Caki2 (cell line): ENCODE results near the gene CYP2A6. TPM values are rescaled to one million over a fixed set of nuclear protein-coding genes. Genes with fewer than 3 reads are reported as not detected.
"Not testable (repeated sequence)": the region's sequence is repeated elsewhere in the genome, so short reads cannot be mapped to it uniquely, and the experiment has no call there.

Experiments used
- DNase-seq: peaks from one replicate; pipeline ENCODE4 v3.0.0-alpha.2; 2015; ENCODE audit warnings: low read depth
- in situ Hi-C: cut with HindIII; loops from 2 replicates; pipeline ENCODE4 v1.10.0; 2016; ENCODE audit warnings: low sequenced_read_pairs, low pct_unique_long_range_greater_than_20kb, mixed read lengths
- total RNA-seq: library from RNA; depleted of rRNA; stranded (reverse); fragments of >200 nt; shearing (Covaris generic); gene quantifications from 2 replicates; pipeline ENCODE4 v1.2.3, GENCODE V29; 2014; ENCODE audit warnings: low replicate concordance; rRNA removed

CYP2A6 gene, protein sequence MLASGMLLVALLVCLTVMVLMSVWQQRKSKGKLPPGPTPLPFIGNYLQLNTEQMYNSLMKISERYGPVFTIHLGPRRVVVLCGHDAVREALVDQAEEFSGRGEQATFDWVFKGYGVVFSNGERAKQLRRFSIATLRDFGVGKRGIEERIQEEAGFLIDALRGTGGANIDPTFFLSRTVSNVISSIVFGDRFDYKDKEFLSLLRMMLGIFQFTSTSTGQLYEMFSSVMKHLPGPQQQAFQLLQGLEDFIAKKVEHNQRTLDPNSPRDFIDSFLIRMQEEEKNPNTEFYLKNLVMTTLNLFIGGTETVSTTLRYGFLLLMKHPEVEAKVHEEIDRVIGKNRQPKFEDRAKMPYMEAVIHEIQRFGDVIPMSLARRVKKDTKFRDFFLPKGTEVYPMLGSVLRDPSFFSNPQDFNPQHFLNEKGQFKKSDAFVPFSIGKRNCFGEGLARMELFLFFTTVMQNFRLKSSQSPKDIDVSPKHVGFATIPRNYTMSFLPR
- not detected in 2 replicates for total RNA-seq

DNA sequence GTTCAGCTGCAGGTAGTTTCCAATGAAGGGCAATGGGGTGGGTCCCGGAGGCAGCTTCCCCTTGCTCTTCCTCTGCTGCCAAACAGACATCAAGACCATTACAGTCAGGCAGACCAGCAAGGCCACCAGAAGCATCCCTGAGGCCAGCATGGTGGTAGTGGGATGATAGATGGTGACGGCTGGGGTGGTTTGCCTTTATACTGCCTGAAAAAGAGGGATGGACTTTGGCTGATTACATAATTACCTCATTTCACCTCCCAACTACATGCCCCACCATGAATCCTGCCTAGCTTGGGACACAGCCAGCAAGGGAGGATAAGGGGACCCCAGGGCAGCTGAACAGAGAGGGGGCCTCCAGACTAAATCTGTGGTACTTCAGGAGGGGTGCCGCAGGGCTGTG, at the start of gene CYP2A6:
TSS of gene CYP2A6 (minus strand) at position 171 of the 400 bp plus-strand sequence. CDS start at position 150, 21 bp downstream.
- in situ Hi-C loops = not testable (repeated sequence)

DNA sequence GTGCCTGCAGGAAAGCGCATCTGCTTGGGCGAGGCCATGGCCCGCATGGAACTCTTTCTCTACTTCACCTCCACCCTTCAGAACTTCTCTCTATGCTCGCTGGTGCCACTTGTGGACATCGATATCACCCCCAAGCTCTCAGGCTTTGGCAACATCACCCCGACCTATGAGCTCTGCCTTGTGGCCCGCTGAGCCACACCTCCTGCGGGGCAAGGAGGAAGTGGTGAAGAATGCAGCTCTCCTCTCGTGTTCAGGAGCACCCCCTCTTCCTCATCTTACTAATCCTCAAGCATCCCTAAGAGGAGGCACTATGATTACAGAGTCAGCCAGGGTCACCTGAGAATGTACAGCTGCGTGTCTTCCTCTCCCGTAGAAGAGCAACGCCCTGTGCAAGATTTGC, 49.7 kb upstream of the CYP2A6 start:
- in situ Hi-C loops, DNase-seq: not testable (repeated sequence)

More for the DNA sequence above, at the start of gene CYP2A6:
- DNase-seq = not testable (repeated sequence)

DNA sequence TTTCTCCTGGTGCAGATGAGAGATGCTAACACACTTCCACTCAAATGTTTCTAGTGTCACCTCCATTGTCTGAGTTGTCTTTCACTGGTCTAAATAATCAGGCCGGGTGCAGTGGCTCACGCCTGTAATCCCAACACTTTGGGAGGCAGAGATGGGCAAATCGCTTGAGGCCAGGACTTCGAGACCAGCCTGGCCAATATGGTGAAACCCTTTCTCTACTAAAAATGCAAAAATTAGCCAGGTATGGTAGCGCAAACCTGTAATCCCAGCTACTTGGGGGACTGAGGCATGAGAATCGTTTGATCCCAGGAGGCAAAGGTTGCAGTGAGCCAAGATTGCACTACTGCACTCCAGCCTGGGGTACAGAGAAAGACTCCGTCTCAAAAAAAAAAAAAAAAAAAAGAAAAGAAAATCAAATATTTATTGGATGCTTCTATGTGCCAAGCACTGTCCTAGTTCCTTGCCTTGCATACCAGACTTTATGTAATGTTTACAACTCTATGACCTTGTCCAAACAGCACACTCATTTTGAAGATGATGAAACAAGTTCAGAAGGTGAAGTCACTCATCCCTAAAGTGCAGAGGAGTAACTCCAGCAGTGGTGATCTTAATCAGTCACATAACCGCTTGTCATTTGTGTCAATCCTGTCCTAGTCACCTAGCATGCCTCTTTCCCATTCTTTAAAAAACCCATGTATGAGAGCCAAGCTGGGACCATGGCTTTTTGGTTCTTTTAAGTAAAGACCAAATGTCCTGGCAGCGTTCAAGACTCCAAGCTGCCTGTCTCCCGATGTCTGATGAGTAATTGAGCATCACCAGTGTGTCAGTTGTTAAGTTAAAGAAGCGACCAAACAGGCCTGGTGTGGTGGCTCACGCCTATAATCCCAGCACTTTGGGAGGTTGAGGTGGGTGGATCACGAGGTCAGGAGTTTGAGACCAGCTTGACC, 46.9 kb upstream of the CYP2A6 start:
- DNase-seq = peak; percentile 92
- in situ Hi-C loops = not testable (repeated sequence)

DNA sequence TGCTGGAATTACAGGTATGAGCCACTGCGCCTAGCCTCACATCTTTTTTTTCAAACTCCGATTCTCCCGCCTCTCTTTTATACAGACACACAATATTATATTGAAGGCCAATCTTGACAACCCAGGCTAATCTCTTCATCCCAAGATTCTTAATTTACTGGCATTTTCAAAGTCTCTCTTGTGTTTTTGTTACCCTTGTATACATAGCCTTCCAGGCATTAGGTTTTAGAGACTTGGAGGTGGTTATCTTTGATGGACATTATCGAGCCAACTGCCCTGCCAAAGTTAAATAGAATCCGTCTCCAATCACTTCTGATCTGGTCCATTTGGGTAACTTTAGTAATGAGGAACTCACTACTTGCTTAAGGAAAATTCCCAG, 46.2 kb upstream of the CYP2A6 start:
- in situ Hi-C loops = no loop called here
- DNase-seq = no peak

DNA sequence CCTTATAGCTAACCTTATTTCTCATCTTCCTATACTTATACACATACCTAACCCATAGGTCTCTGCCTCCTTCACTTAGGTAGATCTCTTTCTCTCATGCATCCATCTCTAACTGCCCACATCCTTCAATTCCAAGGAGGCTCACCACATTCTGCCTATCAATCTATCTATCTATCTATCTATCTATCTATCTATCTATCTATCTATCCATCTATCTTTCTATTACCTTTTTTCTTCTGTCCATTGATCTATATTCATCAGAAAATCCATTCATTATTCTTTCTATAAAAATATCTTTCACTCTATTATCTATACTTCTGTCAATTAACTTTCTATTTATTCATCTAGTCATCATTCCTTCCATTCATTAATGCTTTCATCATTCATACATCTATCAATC, 42.9 kb upstream of the CYP2A6 start:
- in situ Hi-C loops = no loop called here
- DNase-seq = no peak

DNA sequence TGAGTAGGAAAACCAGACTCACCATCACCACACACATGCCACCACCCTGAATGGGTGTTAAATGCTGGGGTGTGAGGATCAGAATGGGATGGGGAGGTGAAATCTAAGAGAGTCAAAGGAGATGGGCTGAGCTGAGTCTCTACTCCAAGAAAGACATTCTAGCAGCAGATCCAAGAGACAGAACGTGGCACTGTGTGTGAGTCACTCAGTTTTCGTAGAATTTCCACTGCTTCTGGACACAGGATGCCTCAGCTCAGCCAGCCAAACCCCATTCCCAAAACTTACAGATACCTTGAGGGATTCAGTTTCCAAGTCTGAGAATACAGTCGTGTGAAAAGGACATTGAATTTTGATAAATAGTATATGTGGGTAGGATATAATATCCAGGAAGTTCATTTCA, 39.1 kb upstream of the CYP2A6 start:
- in situ Hi-C loops = no loop called here
- DNase-seq = no peak

DNA sequence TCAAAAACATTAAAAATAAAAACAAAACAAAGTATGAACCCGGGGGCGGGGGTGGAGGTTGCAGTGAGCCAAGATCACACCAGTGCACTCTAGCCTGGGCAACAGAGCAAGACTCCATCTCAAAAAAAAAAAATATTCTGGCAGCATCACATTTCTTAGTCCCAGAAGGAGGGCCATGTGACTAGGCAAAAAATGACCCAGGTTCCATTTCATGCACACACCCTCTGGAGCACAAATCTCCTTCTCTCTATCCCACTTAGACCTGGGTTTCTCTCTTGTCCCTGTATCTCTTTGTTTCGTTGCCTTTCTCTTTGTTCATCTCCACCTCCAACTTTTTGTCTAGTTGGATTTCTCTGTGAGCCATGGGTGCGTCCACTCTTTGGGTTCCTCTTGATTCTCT, 37.9 kb upstream of the CYP2A6 start:
- in situ Hi-C loops = no loop called here
- no peak for DNase-seq

DNA sequence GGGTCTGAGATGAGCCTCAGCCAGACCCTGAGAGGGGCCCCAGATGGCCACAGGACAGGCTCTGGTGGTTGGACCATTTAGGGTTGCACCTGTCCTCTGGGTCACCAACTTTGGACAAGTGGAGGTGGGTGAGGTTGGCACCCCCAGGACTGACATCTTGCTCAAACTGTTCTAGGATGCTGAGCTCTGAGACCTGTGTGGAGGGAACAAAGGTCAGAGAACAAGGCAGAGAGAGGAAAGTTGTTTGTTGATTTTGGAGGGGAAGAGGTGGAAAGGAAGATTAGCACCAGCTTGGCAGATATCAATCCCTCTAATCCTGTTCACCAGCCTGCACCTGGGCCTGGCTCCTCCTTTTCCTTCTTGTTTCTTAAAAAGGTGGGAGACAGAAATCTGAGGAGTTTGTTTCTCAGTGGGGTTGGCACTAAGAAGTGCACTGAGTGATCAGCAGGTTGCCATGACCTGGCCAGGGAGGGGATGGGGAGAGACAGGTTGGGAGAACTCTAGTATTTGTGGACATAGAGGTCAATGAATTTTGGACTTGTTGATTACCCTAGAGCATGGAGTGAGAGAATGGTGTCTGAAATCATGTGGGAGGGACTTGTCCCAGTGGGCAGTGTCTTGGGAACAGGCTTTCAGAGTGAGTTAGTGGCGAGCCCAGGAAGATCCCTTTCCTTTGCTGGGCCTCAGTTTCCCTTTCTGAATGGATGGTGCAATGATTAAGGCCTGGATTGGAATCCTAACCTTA, 34.1 kb upstream of the CYP2A6 start:
- in situ Hi-C loops, DNase-seq: not testable (repeated sequence)

DNA sequence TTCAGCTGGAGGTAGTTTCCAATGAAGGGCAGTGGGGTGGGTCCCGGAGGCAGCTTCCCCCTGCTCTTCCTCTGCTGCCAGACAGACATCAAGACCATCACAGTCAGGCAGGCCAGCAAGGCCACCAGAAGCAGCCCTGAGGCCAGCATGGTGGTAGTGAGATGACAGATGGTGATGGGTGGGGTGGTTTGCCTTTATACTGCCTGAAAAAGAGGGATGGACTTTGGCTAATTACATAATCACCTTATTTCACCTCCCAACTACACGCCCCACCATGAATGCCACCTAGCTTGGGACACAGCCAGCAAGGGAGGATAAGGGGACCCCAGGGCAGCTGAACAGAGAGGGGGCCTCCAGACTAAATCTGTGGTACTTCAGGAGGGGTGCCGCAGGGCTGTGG, 31.8 kb upstream of the CYP2A6 start, which contains the start of gene CYP2A7:
TSS of gene CYP2A7 (minus strand) at position 170 of the 400 bp plus-strand sequence. CDS start at position 149, 21 bp downstream.
- DNase-seq, in situ Hi-C loops: not testable (repeated sequence)

DNA sequence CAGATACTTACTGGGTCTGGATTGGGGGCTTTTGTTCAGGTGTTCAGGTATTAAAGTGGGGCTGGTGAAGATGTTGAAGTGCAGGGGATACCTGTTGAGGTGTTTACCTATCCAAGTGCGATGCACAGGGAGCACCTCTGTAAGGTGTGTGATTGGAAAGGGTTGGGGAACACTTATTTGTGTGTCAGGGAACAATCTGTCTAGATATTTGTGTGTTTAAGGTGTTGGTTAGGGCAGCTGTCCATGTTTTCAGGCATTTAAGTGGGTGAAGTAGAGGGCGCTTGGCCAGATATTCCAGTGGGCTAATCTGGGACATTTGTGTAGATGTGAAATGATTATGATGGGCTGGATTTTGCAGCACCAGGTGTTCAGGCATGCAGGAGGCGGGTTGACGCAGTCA, 29.1 kb upstream of the CYP2A6 start:
- in situ Hi-C loops, DNase-seq: not testable (repeated sequence)

DNA sequence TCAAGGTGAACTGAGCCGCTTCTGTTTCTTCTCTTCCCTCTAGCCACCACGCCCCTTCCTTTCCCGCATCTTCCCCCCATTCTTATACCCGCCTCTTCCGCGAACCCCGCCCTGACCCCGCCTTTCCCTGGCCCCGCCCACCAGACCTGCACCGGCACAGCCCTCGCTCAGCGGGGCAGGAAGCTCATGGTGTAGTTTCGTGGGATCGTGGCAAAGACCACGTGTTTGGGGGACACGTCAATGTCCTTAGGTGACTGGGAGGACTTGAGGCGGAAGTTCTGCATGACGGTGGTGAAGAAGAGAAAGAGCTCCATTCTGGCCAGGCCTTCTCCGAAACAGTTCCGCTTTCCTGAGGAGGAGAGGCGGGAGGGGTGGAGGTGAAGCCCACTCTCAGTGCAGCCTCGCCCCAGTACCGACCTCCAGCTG, 25.3 kb upstream of the CYP2A6 start:
- DNase-seq, in situ Hi-C loops: not testable (repeated sequence)

DNA sequence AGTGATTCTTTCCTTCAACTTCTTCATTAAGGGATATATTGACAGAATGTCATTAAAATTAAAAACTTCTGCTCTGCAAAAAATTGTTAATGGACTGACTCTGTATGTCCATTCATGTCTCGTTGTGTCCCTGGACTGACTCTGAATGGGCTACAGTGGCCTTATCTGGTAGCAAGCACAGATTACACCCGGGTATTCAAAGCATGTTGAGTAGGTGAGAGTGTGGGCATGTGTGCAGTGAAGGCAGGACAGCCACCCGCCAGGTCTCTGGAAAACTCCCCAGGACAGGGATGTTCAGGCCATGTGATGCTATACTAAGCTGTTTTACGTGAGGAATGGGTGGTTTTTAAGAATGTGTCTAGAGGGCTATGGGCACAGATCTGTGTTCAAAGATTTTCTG, 24.6 kb upstream of the CYP2A6 start:
- in situ Hi-C loops, DNase-seq: not testable (repeated sequence)

DNA sequence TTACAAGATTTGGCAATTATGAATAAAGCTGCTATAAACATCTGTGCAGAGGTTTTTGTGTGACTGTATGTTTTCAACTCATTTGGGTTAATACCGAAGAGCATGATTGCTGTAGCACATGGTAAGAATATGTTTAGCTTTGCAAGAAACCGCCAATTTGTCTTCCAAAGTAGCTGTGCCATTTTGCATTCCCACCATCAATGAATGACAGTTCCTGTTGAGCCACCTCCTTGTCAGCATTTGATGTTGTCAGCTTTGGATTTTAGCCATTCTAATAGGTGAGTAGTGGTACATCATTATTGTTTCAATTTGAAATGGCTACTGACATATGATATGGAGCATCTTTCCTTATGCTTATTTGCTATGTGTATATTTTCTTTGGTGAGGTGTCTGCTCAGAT, 23.6 kb upstream of the CYP2A6 start:
- DNase-seq, in situ Hi-C loops: not testable (repeated sequence)

DNA sequence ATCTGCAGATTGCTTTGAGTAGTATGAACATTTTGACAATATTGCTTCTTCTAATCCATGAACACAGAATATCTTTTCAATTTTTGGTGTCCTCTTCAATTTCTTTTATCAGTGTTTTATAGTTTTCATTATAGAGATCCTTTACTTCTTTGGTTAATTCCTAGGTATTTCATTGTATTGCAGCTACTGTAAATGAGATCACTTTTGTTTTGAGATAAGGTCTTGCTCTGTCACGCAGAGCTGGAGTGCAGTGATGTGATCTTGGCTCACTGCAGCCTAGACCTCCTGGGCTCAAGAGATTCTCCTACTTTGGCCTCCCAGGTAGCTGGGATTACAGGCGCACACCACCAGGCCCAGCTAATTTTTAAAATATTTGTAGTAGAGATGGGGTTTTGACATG, 22.0 kb upstream of the CYP2A6 start:
- in situ Hi-C loops = no loop called here
- no peak for DNase-seq

DNA sequence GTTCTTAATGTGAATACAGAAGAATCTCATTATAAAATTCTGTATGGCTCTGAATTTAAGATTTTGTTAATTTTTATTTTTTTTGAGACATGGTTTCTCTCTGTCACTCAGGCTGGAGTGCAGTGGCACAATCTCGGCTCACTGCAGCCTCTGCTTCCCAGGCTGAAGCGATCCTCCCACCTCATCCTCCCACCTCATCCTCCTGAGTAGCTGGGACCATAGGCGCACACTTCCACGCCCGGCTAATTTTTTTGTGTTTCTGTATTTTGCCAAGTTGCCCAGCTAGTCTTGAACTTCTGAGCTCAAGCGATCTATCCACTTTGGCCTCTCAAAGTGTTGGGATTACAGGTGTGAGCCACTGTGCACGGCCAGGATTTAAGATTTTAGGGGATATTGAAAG, 17.5 kb upstream of the CYP2A6 start:
- DNase-seq = no peak
- in situ Hi-C loops = no loop called here

DNA sequence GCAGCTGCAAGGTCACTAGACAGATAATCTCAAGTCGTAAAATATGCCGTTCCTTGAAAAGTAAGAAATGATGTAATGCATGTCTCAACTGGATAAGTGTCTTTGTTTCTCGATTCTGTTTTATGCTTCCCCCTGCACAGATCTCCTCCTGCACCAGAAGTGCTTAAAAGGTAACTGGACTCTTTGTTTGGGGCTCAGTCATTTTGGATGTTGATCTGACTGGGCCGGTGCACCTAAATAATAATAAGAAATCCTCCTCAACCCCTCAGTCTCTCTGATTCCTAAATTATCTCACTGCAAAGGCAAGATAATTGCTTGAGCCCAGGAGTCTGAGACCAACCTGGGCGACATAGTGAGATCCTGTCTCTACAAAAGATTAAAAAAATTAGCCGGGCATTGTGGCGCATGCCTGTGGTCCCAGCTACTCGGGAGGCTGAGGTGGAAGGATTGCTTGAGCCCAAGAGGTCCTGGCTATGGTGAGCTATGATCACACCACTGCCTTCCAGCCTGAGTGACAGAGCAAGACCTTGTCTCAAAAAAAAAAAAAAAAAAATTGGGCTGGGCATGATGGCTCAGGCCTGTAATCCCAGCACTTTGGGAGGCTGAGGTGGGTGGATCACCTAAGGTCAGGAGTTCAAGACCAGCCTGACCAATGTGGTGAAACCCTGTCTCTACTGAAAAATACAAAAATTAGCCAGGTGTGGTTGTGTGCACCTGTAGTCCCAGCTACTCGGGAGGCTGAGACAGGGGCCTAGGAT, 14.7 kb upstream of the CYP2A6 start:
- in situ Hi-C loops, DNase-seq: not testable (repeated sequence)

DNA sequence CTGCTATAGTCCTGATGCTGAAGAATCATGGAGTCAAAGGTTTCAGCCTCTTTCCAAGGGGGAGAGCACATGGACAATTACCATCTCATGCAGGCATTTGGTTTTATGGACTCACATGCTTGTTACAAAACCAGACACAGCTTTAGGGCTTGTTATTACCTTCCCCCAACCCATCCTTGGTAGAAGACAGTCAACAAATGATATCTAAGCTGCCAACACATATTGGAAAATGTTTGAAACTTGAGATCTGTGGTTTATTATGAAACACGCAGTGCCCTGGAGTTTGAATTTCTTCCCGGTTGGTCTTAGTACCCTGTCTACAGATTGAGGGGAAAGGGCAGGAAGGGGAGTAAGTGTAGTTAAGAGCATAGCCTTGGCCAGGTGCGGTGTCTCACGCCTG, 12.5 kb upstream of the CYP2A6 start:
- no peak for DNase-seq
- in situ Hi-C loops = no loop called here
